Dermis blood vessel endothelial cell (primary cell): ENCODE data around the gene PPP1R14B. TPM values are rescaled to one million over a fixed set of nuclear protein-coding genes. Genes with fewer than 3 reads are reported as not detected.

Source experiments
- DNase-seq: peaks from one replicate; pipeline ENCODE4 v3.0.0; 2010
- total RNA-seq: library from RNA; depleted of rRNA; stranded (reverse); fragments of >200 nt; gene quantifications from 2 replicates; pipeline ENCODE4 v1.2.3, GENCODE V29; 2014

PPP1R14B gene
- total RNA-seq, 1 donor from 2014 or later = 238 TPM

- DNase-seq = no peak
Measured at GRCh38 chr11:64229744-64230170, 17.0 kb downstream of the PPP1R14B start.

GRCh38 chr11:64229090-64229743 is 17.5 kb downstream of the PPP1R14B start:
- no peak for DNase-seq

GRCh38 chr11:64227405-64227956 is 19.3 kb downstream of the PPP1R14B start:
- no peak for DNase-seq

- peak; percentile 21 for DNase-seq
Measured at GRCh38 chr11:64226507-64227051, 20.2 kb downstream of the PPP1R14B start.

GRCh38 chr11:64225608-64226506 is 20.9 kb downstream of the PPP1R14B start, which contains the start of the genes NUDT22 and TRPT1:
TSS of gene NUDT22 (plus strand) at chr11:64226274. CDS start at chr11:64226653, 379 bp downstream.
TSS of gene TRPT1 (minus strand) at chr11:64226186. CDS start at chr11:64225860, 326 bp downstream.
- DNase-seq = peak; percentile 85

GRCh38 chr11:64224891-64225607 is 21.7 kb downstream of the PPP1R14B start:
- no peak for DNase-seq

GRCh38 chr11:64224151-64224890 is 22.4 kb downstream of the PPP1R14B start:
- DNase-seq = peak; percentile 25

GRCh38 chr11:64223001-64223651 is 23.6 kb downstream of the PPP1R14B start:
- DNase-seq = no peak

- DNase-seq = no peak
Measured at GRCh38 chr11:64222651-64223000, 24.1 kb downstream of the PPP1R14B start.

- no peak for DNase-seq
Measured at GRCh38 chr11:64220798-64221197, 25.9 kb downstream of the PPP1R14B start.

- DNase-seq = no peak
Measured at GRCh38 chr11:64220271-64220670, 26.5 kb downstream of the PPP1R14B start.

GRCh38 chr11:64219755-64220154 is 27.0 kb downstream of the PPP1R14B start:
- no peak for DNase-seq

- DNase-seq = no peak
Measured at GRCh38 chr11:64219354-64219684, 27.4 kb downstream of the PPP1R14B start.

GRCh38 chr11:64218628-64219353 is 28.0 kb downstream of the PPP1R14B start:
- no peak for DNase-seq

- no peak for DNase-seq
Measured at GRCh38 chr11:64216879-64217278, 29.9 kb downstream of the PPP1R14B start.

GRCh38 chr11:64211181-64211872 is 35.4 kb downstream of the PPP1R14B start:
- no peak for DNase-seq

- no peak for DNase-seq
Measured at GRCh38 chr11:64210301-64211020, 36.3 kb downstream of the PPP1R14B start.

- no peak for DNase-seq
Measured at GRCh38 chr11:64209563-64209843, 37.2 kb downstream of the PPP1R14B start.

- no peak for DNase-seq
Measured at GRCh38 chr11:64208796-64209562, 37.8 kb downstream of the PPP1R14B start.
